Measurements from ENCODE around the gene STXBP5. TPM values are rescaled to one million over a fixed set of nuclear protein-coding genes. Genes with fewer than 3 reads are reported as not detected.
A peak's percentile ranks its signal among the peaks of the same experiment; 100 is the strongest.

The STXBP5 gene
- total and polyA plus RNA-seq, 9 of the 15 experiments (the other 6 are each of a cell fraction or from before 2014, with no cell fraction given) = 23.3 to 172 (median 71.5) TPM

GRCh38 chr6:147167576-147168461 lies 36.4 kb upstream of the STXBP5 start (continued):
- TF ChIP-seq ZBTB40 (IDR thresholded peaks at IDR 0.05) (no peak), ZBTB40 (CRISPR knock-in tag; IDR thresholded peaks at IDR 0.05) (no peak), MEIS2 (IDR thresholded peaks at IDR 0.05; ENCODE audit: partially characterized antibody) (peak; percentile 22), TBL1XR1 (IDR thresholded peaks at IDR 0.05; ENCODE audit: low read length in 2 of 2) (no peak), BCLAF1 (IDR thresholded peaks at IDR 0.05; ENCODE audit: borderline replicate concordance in 1 of 2, control insufficient read depth in 1 of 2, low read depth in 2 of 2, low read length in 1 of 2) (no peak), BRCA1 (IDR thresholded peaks at IDR 0.05) (no peak), BRCA1 (CRISPR knock-in tag; IDR thresholded peaks at IDR 0.05) (no peak)

All from K562 (cell line).